Stimulated activated CD8-positive, alpha-beta memory T cell treated with anti-CD3 and anti-CD28 coated beads, Interleukin-12 subunit alpha, Interleukin-12 subunit beta, amount 100 ng/mL, for 4 hours (primary cell): ENCODE measurements around the gene ULK4.
A peak's percentile ranks its signal among the peaks of the same experiment; 100 is the strongest.
"Not testable (repeated sequence)": the region's sequence is repeated elsewhere in the genome, so short reads cannot be mapped to it uniquely, and the experiment has no call there.

Source experiments
- DNase-seq: peaks from one replicate; pipeline ENCODE4 v3.0.0-alpha.2; 2020; ENCODE audit warnings: low read depth

Gene ULK4

GRCh38 chr3:41961751-41962679 is at the start of gene ULK4:
ULK4 (minus strand) TSS chr3:41962103; CDS start chr3:41954759, 7,344 bp downstream.
- DNase-seq, result peak; percentile 90

GRCh38 chr3:42010530-42010929 is 48.6 kb upstream of the ULK4 start:
- no peak for DNase-seq

GRCh38 chr3:42009456-42009855 is 47.6 kb upstream of the ULK4 start:
- no peak for DNase-seq

GRCh38 chr3:42007785-42008184 is 45.9 kb upstream of the ULK4 start:
- DNase-seq, result no peak

GRCh38 chr3:42005401-42005800 is 43.5 kb upstream of the ULK4 start:
- no peak for DNase-seq

- no peak for DNase-seq
Observed at GRCh38 chr3:42002790-42003189, 40.9 kb upstream of the ULK4 start.

GRCh38 chr3:42001777-42002176 is 39.9 kb upstream of the ULK4 start:
- no peak for DNase-seq

GRCh38 chr3:41999909-42000308 is 38.0 kb upstream of the ULK4 start:
- no peak for DNase-seq

- DNase-seq, result no peak
Observed at GRCh38 chr3:41997702-41998550, 36.0 kb upstream of the ULK4 start.

GRCh38 chr3:41991437-41991836 is 29.5 kb upstream of the ULK4 start:
- DNase-seq, result no peak

GRCh38 chr3:41989518-41989917 is 27.6 kb upstream of the ULK4 start:
- no peak for DNase-seq

- DNase-seq, result no peak
Observed at GRCh38 chr3:41987627-41988026, 25.7 kb upstream of the ULK4 start.

- DNase-seq, result no peak
Observed at GRCh38 chr3:41986561-41986960, 24.7 kb upstream of the ULK4 start.

- no peak for DNase-seq
Observed at GRCh38 chr3:41985018-41985417, 23.1 kb upstream of the ULK4 start.

- DNase-seq, result not testable (repeated sequence)
Observed at GRCh38 chr3:41983091-41983490, 21.2 kb upstream of the ULK4 start.

GRCh38 chr3:41977401-41977800 is 15.5 kb upstream of the ULK4 start:
- DNase-seq, result not testable (repeated sequence)

GRCh38 chr3:41975416-41976103 is 13.7 kb upstream of the ULK4 start:
- no peak for DNase-seq

GRCh38 chr3:41974223-41974622 is 12.3 kb upstream of the ULK4 start:
- DNase-seq, result no peak

- DNase-seq, result no peak
Observed at GRCh38 chr3:41972802-41973201, 10.9 kb upstream of the ULK4 start.

GRCh38 chr3:41966206-41966605 is 4.3 kb upstream of the ULK4 start:
- DNase-seq, result no peak

GRCh38 chr3:41963823-41964222 is 1.9 kb upstream of the ULK4 start:
- no peak for DNase-seq
